SW 1271 (cell line): Measurements from ENCODE around the gene SF3B6.
"Not testable (repeated sequence)": the region's sequence is repeated elsewhere in the genome, so short reads cannot be mapped to it uniquely, and the experiment has no call there.

ENCODE experiments used
- DNase-seq, 2 experiments: peaks; one replicate each; lab custom pipeline; 2025; lab: John Stamatoyannopoulos, UW

Gene SF3B6

GRCh38 chr2:24075915-24076848 is at the start of gene SF3B6:
TSS of gene SF3B6 (minus strand) at chr2:24076326. CDS start at chr2:24076229, 97 bp downstream.
- DNase-seq, result peak; percentile 99 to 100

GRCh38 chr2:24123922-24124580 is 47.9 kb upstream of the SF3B6 start:
- peak; percentile 54 to 72 for DNase-seq

GRCh38 chr2:24123195-24123921 is 47.2 kb upstream of the SF3B6 start, which contains the start of the genes FAM228B and PFN4:
TSS of gene FAM228B (plus strand) at chr2:24123469. CDS start at chr2:24124362, 893 bp downstream.
TSS of gene PFN4 (minus strand) at chr2:24123334. CDS start at chr2:24122535, 799 bp downstream.
- peak; percentile 83 to 88 for DNase-seq

- DNase-seq, result no peak
Measured at GRCh38 chr2:24122366-24123194, 46.5 kb upstream of the SF3B6 start.

- no peak for DNase-seq
Measured at GRCh38 chr2:24121469-24121868, 45.3 kb upstream of the SF3B6 start.

GRCh38 chr2:24121066-24121465 is 44.9 kb upstream of the SF3B6 start:
- DNase-seq, result no peak

- DNase-seq, result no peak
Measured at GRCh38 chr2:24117902-24118301, 41.8 kb upstream of the SF3B6 start.

GRCh38 chr2:24115057-24115456 is 38.9 kb upstream of the SF3B6 start:
- no peak for DNase-seq

- no peak for DNase-seq
Measured at GRCh38 chr2:24111407-24111901, 35.3 kb upstream of the SF3B6 start.

- no peak for DNase-seq
Measured at GRCh38 chr2:24110660-24111303, 34.7 kb upstream of the SF3B6 start.

GRCh38 chr2:24109431-24109830 is 33.3 kb upstream of the SF3B6 start:
- DNase-seq, result not testable (repeated sequence)

GRCh38 chr2:24107336-24107735 is 31.2 kb upstream of the SF3B6 start:
- no peak for DNase-seq

- no peak for DNase-seq
Measured at GRCh38 chr2:24106786-24107185, 30.7 kb upstream of the SF3B6 start.

GRCh38 chr2:24105816-24106215 is 29.7 kb upstream of the SF3B6 start:
- no peak for DNase-seq

GRCh38 chr2:24104906-24105305 is 28.8 kb upstream of the SF3B6 start:
- DNase-seq, result no peak

GRCh38 chr2:24104110-24104650 is 28.1 kb upstream of the SF3B6 start:
- DNase-seq, result no peak

GRCh38 chr2:24102677-24103076 is 26.6 kb upstream of the SF3B6 start:
- DNase-seq, result no peak

- DNase-seq, result no peak
Measured at GRCh38 chr2:24101992-24102391, 25.9 kb upstream of the SF3B6 start.

- DNase-seq, result not testable (repeated sequence)
Measured at GRCh38 chr2:24100732-24101131, 24.6 kb upstream of the SF3B6 start.

GRCh38 chr2:24095171-24095677 is 19.1 kb upstream of the SF3B6 start:
- DNase-seq, result not testable (repeated sequence)
